ENCODE results near the gene COQ5.

DNA sequence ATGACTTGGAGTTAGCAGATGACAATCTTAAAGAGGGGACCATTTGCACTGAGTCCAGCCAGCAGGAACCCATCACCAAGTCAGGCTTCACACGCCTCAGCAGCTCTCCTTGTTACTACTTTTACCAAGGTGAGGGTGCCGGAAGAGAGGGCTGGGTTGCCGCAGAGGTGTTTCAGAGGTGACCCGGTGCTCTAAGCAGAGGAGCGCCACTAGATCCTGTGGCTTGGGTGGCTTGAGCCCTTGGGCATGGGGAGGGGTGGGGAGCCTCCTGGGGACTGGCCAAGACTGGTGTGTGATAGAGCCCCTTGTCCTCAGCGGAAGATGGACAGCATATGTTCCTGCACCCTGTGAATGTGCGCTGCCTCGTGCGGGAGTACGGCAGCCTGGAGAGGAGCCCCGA is 34.5 kb upstream of the COQ5 start:
- TF ChIP-seq EZH2 (IDR thresholded peaks at IDR 0.05; ENCODE audit: insufficient read depth, poor library complexity, severe bottlenecking) (no peak), EZH2phosphoT487 (IDR thresholded peaks at IDR 0.05; ENCODE audit: insufficient read depth, low read depth) (no peak)

Data from GM23248 (cell line).